ENCODE data around the gene GABRG3.

The GABRG3 gene

GRCh38 chr15:27480642-27481041, 509.7 kb downstream of the GABRG3 start:
- no peak for DNase-seq

- DNase-seq: no peak
Measured at GRCh38 chr15:27481768-27482167, 510.8 kb downstream of the GABRG3 start.

DNA sequence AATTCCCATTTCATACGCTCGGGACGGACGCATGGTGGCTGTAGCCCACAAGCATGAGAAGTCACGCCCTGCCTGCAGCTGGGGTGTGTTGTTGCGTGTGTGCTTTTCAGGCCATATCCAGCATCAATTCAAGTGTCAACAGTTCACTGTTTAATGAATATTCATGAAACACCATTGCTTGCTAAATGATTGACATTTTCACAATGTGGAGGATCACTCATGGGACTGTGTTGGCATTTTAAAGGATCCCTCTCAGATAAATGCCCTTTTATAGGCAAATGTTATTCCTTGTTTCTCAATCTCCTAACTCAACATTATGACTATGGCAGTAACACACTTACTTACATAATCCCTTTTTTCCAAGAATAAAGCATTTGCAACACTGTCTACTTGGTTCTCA, 511.3 kb downstream of the GABRG3 start:
- no peak for DNase-seq

DNA sequence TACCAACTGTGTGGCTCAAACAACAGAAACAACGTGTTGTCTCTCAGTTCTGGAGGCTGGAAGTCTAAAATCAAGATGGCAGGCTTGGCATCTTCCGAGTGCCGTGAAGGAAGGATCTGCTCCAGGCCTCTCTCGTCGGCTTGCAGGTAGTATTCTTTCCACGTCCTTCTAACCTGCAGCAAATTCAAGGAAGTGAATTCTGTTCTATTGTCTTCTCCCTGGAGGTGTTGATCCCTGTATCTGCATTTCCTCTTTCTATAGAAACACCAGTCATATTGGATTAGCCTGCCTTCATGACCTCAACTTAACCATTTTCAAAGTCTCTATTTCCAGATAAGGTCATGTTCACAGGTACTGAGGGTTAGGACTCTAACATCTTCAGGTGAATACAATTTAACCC, 512.1 kb downstream of the GABRG3 start:
- no peak for DNase-seq

DNA sequence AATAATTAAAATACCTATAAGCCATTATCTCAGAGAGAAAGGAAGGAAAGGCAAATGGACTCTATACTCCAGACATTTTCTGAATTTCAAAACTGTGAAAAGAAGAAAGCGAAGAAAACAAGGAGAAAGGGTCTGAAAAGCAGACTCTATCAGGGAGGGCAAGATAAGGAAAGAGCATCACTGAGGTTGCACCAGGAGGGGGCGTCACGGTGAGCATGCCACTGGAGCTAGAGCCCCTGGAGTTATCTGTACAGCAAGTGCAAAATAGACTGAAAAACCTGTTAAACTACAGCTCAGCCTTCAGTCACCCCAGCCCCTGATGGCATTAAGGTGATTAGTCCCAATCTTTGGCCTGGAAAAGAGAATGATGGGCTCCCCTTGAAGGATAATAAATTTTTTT, 514.3 kb downstream of the GABRG3 start:
- no peak for DNase-seq

GRCh38 chr15:27486051-27486450, 515.1 kb downstream of the GABRG3 start:
- no peak for DNase-seq

DNA sequence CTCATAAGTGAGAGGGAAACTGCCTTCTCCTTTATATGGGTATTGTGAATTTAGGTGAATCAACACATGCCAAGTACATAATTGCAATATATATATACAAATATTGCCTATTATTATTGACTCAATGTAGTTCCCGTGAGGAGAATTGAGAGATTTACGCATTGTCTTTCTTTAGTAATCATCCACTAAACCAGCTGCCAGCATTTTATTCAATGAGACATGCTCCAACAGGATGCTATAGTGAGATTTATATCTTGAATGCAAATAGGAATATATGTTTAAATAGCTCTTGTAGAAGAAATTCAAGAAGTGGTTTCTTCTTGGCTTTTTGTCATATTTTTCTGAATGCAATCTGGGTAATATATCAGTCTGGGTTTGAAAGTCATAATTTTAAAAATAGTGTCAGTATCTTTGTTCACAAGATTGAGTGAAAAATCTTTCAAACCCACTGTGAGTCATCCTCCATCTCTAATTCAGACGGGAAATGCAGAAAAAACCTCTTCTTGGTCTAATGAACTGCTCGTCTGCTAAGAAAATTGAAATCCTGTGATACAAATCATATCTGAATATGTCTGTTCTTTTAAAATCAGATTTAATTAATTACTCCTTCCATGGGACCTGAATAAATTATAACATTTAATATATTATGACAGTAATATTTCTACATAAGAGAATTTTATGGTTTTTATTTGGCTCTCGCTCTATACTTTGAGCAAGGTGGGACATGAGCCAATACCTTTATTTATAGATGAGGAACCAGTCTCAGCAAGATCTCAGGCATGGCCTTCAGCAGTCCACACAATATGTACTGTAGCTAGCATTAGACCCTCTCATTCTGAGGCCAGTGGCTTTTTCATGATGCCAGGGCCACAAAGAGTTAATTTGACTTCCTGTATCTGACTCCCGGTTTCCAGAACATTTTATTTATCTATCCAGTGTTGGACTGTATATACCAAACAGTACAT, 516.0 kb downstream of the GABRG3 start:
- no peak for DNase-seq

- no peak for DNase-seq
Measured at GRCh38 chr15:27487846-27488245, 516.9 kb downstream of the GABRG3 start.

GRCh38 chr15:27490867-27491595, 520.0 kb downstream of the GABRG3 start:
- DNase-seq: no peak

DNA sequence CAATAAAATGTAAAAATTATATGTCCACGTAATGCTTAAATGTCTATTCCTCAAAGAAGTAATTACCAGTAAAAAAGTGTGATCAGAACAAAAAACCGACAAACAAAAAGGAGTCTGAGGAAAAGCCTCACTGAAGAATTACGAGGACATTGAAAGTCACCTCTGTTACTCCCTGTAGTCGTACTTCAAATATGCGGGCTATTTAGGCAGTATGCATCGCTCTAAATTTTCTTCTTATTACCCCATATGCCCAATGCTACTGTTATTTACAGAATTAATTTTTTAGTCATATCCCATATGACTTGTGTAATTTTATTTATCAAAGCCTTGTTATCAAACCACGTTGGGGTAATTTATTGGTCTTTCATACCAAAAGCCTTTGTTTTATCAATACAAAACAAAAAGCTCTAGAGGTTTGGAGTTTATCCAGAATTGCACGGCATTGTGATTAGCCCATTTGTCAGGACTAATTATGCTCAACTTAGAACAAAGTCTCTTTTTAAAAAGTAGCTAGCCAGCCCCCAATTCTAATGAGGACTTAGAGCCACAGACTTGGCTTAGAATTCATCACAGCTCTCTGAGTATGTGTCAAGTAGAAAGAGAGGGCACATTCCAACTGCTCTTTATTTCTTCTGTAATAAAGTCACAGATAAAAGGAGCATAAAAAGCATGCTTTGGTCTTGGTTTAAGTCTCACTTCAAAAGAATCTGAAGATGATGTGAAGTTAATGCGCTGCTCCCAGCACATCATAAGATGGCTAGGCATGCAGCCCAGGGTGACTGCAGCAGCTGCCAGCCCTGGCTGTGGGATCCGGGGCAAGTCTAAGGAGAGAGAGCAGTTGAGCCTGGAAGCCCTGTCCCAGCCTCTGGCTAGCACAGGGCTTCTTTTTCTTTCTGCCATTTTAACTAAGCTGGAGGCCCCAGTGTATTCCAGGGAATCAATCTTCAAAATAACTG, 521.0 kb downstream of the GABRG3 start:
- DNase-seq: no peak

- DNase-seq: no peak
Measured at GRCh38 chr15:27495963-27496459, 525.0 kb downstream of the GABRG3 start.

GRCh38 chr15:27498700-27499099, 527.7 kb downstream of the GABRG3 start:
- DNase-seq: no peak

- no peak for DNase-seq
Measured at GRCh38 chr15:27499191-27499590, 528.2 kb downstream of the GABRG3 start.

DNA sequence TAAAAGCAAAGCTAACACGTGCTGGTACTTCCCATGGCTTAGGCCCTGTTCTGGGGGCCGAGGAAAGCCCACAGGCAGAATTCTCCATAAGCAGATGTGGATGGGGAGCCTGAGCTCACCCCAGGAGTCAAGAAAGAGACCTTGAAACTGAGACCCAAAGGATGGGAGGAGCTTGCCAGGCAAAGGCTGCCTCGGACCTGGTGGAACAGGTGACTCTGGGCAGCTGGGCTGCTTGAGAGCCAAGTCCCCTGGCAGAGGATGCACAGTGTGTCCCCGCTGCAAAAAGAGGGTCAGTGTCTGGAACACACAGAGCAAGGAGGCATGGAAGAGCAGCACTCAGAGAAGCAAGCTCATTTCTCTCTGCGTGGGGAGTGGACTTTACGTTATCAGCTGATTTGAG, 528.7 kb downstream of the GABRG3 start:
- no peak for DNase-seq

DNA sequence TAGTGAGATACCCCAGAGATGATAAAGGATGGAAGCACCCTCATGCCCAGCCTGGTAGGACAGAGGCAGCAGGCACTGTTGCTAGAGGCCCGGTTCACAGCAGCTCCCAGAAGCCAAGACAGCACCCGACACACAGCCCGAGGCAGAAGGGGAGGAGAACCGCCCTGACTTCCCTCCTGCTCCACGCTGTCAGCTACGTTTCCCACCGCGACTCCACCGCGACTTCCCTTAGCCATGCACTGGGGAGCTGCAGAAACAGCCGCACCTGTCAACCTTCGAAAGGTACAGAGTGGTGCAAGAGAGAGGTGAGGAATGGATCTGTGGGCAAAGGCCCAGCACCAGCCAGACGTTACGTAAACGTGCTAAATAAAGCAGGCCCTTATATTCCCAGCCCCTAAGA, 529.2 kb downstream of the GABRG3 start:
- DNase-seq: no peak

- no peak for DNase-seq
Measured at GRCh38 chr15:27506752-27507151, 535.8 kb downstream of the GABRG3 start.

GRCh38 chr15:27509014-27509413, 538.0 kb downstream of the GABRG3 start:
- no peak for DNase-seq

DNA sequence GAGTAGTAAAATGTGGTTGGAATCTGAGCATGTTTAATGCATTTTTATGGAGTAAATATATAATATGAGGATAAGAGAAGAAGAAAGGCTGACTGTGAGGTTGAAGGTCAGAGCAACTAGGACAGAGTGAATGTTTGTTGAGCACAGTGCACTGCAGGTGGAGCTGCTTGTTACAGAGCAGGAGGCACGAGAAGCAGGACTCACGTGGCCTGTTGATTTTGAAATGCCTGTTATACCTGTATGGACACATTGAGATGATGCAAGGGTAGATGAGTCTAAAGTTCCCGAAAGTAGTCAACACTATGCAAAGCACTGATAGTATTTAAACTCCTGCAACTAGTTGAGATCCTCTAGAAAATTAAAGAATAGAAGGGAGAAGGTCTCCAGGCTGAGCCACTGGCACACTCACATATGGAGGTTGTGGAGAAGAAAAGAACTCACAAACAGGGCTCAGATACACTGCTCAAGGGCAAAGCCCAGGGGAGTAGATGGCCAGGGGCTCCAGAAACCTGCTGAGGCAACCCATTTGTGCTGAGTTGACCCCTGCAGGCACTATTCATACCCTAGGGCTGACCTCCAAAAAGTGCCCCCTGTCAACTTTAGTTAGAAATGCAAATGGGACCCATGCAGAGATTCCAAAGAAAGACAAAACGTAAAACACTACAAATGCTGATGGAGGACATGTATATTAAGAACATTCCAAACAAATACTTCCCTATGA, 541.5 kb downstream of the GABRG3 start:
- DNase-seq: no peak

DNA sequence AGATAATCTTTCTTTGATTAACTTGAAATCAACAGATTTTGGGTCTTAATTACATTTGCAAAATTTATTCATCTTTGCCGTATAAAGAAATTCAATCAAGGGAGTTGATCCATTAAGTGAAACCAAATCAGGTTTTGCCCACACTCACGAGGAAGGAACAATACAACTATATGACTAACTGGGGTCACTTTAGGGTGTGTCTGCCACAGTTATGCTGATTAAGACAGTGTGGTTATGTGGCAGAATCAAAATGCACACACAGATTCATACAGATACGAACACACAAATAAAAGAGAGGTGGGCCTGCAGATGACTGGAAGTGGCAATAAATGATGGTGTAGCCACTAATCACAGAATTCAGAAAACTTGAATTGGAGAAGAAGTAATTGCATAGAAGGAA, 543.5 kb downstream of the GABRG3 start:
- no peak for DNase-seq

DNA sequence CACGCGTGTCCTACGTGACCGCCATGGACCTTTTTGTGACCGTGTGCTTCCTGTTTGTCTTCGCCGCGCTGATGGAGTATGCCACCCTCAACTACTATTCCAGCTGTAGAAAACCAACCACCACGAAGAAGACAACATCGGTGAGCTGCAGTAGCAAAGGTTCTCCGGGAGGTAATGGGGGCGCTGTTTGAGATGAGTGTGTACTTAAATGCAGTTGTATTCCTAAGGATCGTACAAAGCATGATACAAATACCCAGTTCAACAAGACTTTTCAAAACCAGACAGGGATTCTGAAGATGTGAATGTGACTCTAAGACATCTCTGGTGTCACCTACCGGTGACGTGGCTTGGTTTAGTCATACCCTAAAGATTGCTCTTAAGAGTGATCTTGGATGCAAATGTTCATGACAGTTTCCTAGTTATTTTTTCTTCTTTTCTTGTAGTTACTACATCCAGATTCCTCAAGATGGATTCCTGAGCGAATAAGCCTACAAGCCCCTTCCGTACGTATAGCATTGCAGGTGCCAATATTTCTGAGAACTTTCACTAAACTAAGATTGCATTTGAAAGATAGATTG, 556.6 kb downstream of the GABRG3 start:
- no peak for DNase-seq

GRCh38 chr15:27529399-27529798, 558.4 kb downstream of the GABRG3 start:
- no peak for DNase-seq

GRCh38 chr15:27530994-27531393, 560.0 kb downstream of the GABRG3 start:
- no peak for DNase-seq
